Hindlimb muscle (tissue), 1 donor: Measurements from ENCODE around the gene MOSPD2. TPM values are rescaled to one million over a fixed set of nuclear protein-coding genes. Genes with fewer than 3 reads are reported as not detected.

Experiments used
- polyA plus RNA-seq: library from polyadenylated mRNA; unstranded; fragments of 120-200 nt; gene quantifications from one replicate; pipeline ENCODE4 v1.2.1, GENCODE V29; 2013; ENCODE audit not compliant: insufficient read length

Gene MOSPD2
- polyA plus RNA-seq, 1 donor: 7.0 TPM

Other genes with a start within 250 kb of the MOSPD2 start
- gene FANCB, start 352 bp upstream of the MOSPD2 start, polyA plus RNA-seq: 1.8 TPM